AG04450 (cell line): Measurements from ENCODE around the gene TNIK. TPM values are rescaled to one million over a fixed set of nuclear protein-coding genes. Genes with fewer than 3 reads are reported as not detected.

Source experiments
- CTCF ChIA-PET: fragments of 300-600, 350-600 bp; formaldehyde crosslinking; extraction: SDS; loops from one replicate; lab custom pipeline; 2022; ENCODE audit warnings: antibody characterized with exemption, inconsistent platforms; lab: Charles Lee
- POLR2A ChIA-PET: fragments of 350-600 bp; formaldehyde crosslinking; extraction: SDS; loops from one replicate; lab custom pipeline; 2021; ENCODE audit warnings: antibody characterized with exemption, inconsistent platforms; lab: Yijun Ruan, JAX
- DNase-seq: peaks from one replicate; pipeline ENCODE4 v3.0.0-alpha.2; 2011; ENCODE audit warnings: low read depth, low spot score
- H3K27ac ChIP-seq: one replicate; pipeline ENCODE4 v1.5.1; 2012; ENCODE audit warnings: low read depth, low read length, control low read depth
- H3K27me3 ChIP-seq: one replicate; pipeline ENCODE4 v1.6.0; 2012; ENCODE audit warnings: low read length; ENCODE audit not compliant: control insufficient read depth, insufficient read depth
- H3K4me3 ChIP-seq: 2 replicates; pipeline ENCODE4 v1.5.1; 2011; ENCODE audit warnings: mild to moderate bottlenecking, low read depth, low read length, control low read depth
- H3K9me3 ChIP-seq: 2 replicates; pipeline ENCODE4 v1.5.1; 2012; ENCODE audit warnings: low read length; ENCODE audit not compliant: control insufficient read depth, insufficient read depth
- polyA plus RNA-seq: library from polyadenylated mRNA; depleted of rRNA; stranded (reverse); fragments of >200 nt; gene quantifications from 2 replicates; pipeline ENCODE4 v1.2.3, GENCODE V29; 2011
- small RNA-seq: library from RNA; depleted of rRNA; stranded (forward); fragments of <200 nt; gene quantifications from one replicate; pipeline ENCODE3, GENCODE V24; 2012; ENCODE audit warnings: low read depth; ENCODE audit not compliant: insufficient read length
- TF ChIP-seq, protein P1 (sequence below): IDR thresholded peaks from 2 replicates; pipeline ENCODE4 v1.5.1; 2011; ENCODE audit warnings: low read depth, low read length, control low read depth, inconsistent platforms

TNIK gene
- polyA plus RNA-seq, 1 experiment: 9.0 TPM

DNA sequence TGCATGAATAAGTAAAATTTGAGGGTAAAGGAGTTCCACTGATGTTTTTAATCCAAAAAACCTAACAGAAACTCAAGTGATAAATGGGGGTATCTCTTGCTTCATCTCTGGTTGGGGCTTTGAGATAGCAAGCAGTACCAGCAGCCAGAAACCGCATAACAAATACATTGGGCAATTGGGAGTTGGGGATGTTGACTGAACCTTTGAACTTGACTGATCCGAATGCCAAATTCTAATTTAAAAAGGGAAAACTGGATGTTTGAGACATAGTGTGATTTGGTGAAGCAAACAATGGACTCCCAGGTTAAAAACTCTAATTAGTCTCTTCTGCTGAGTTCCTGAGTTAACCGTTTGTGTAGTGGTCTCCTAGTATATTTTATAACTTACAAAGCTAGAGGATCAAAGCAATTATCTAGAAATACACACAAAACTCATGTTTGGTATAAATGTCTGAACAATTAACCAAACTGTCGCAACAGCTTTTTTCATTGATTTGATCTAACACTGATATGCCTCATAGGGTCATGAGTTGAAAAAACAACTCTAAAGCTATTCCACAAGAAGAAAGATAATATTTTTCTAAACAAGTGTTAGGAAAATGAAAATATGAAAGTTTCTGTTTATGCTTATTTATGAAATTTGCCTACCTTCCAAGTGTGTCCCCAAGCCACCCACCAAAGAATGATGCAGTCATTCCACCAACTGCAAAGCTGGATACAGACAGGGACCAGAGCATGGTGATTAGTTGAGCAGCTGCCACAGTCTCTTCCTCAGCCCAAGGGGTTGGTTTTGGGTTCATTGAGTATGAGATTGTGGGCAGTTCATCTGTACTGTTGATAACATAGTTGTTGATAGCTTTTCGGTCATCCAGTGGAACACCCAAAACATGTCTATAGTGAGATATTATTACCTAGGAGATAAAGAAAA is 446.1 kb downstream of the TNIK start:
- ChIA-PET POLR2A (interaction anchor here (0.6 kb wide), 2 partner anchors 11 to 16 kb away, joined by 3 to 4 read pairs; no protein-coding TSS in a partner anchor), CTCF (no interaction called here)
- H3K27me3 ChIP-seq: no peaks in the 10 kb centered on the region
- H3K9me3 ChIP-seq: no peaks in the 10 kb centered on the region
- no peak overlapping the region for H3K27ac ChIP-seq
- no peak overlapping the region for H3K4me3 ChIP-seq
- DNase-seq: no peak
- TF ChIP-seq, protein P1, sequence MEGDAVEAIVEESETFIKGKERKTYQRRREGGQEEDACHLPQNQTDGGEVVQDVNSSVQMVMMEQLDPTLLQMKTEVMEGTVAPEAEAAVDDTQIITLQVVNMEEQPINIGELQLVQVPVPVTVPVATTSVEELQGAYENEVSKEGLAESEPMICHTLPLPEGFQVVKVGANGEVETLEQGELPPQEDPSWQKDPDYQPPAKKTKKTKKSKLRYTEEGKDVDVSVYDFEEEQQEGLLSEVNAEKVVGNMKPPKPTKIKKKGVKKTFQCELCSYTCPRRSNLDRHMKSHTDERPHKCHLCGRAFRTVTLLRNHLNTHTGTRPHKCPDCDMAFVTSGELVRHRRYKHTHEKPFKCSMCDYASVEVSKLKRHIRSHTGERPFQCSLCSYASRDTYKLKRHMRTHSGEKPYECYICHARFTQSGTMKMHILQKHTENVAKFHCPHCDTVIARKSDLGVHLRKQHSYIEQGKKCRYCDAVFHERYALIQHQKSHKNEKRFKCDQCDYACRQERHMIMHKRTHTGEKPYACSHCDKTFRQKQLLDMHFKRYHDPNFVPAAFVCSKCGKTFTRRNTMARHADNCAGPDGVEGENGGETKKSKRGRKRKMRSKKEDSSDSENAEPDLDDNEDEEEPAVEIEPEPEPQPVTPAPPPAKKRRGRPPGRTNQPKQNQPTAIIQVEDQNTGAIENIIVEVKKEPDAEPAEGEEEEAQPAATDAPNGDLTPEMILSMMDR: no peak

GRCh38 chr3:171011873-171012336 is 448.3 kb downstream of the TNIK start:
- ChIA-PET POLR2A (no interaction called here), CTCF (no interaction called here)
- Histone ChIP-seq H3K9me3 (no peaks in the 10 kb centered on the region), H3K27ac (no peak overlapping the region), H3K4me3 (no peak overlapping the region), H3K27me3 (no peaks in the 10 kb centered on the region)
- no peak for DNase-seq
- TF ChIP-seq, protein P1: no peak

Small RNA genes lying within 50 kb of the gene (small RNA-seq; reads per million reads assigned to genes)
- gene MIR569: not detected
- not detected for gene RF00019
- gene RNU6-348P: not detected
